ENCODE data around the gene SAFB2. TPM values are rescaled to one million over a fixed set of nuclear protein-coding genes. Genes with fewer than 3 reads are reported as not detected.

SAFB2 gene
- total and polyA plus RNA-seq, 2 donors (not counting 1 experiment from before 2014, with no cell fraction given): 76.5 to 242 TPM

- WGBS (ENCODE audit: insufficient coverage): 96% methylated on average over 10 of the region's 18 CpGs
- Histone ChIP-seq H3K9me3 (ENCODE audit: control extremely low read depth in 1 of 3, control insufficient read depth in 2 of 3, insufficient read depth in 1 of 3, low read length in 2 of 3) (no peaks in the 10 kb centered on the region), H4K20me1 (ENCODE audit: control insufficient read depth, insufficient read depth, low read length, poor library complexity, severe bottlenecking) (peaks cover 69% of the 10 kb centered on the region), H2AFZ (ENCODE audit: insufficient read depth, low read depth, low read length, poor library complexity, severe bottlenecking) (no peak overlapping the region), H3K4me2 (replicated peaks; ENCODE audit: low read depth, low read length, poor library complexity, severe bottlenecking) (no peak overlapping the region), H3K4me1 (ENCODE audit: control insufficient read depth in 2 of 2, insufficient read depth in 2 of 2, low read length in 2 of 2) (no peaks in the 10 kb centered on the region), H3K4me3 (ENCODE audit: control extremely low read depth in 1 of 5, extremely low read depth in 1 of 5, insufficient read depth in 1 of 5, low read depth in 2 of 5, low read length in 4 of 5) (no peak overlapping the region), H3K27me3 (replicated peaks in 1 of 4; ENCODE audit: control extremely low read depth in 1 of 4, control insufficient read depth in 3 of 4, insufficient read depth in 4 of 4, low read length in 3 of 4) (no peaks in the 10 kb centered on the region), H3K27ac (ENCODE audit: low read length in 2 of 2) (no peak overlapping the region), H3K79me2 (ENCODE audit: control insufficient read depth, insufficient read depth, low read length) (peaks cover 30% of the 10 kb centered on the region), H3K9ac (ENCODE audit: low read length) (no peak overlapping the region), H3K36me3 (replicated peaks in 1 of 2; ENCODE audit: control extremely low read depth in 1 of 2, control insufficient read depth in 1 of 2, extremely low read depth in 1 of 2, insufficient read depth in 2 of 2, low read length in 1 of 2) (peaks cover 7 to 95% of the 10 kb centered on the region in 2 experiments)
- H3K9me3 Mint-ChIP-seq (ENCODE audit: insufficient read depth): no peaks in the 10 kb centered on the region
- H3K27ac Mint-ChIP-seq: no peak overlapping the region
- H3K4me1 Mint-ChIP-seq: no peaks in the 10 kb centered on the region
- intact Hi-C loops (cut with micrococcal nuclease): no loop called here
- no peak overlapping the region for H3K4me3 Mint-ChIP-seq
- ChIA-PET CTCF (no interaction called here), POLR2A (no interaction called here)
- ATAC-seq (ENCODE audit: low read depth) (no peak), DNase-seq (no peak)
- TF ChIP-seq EZH2 (IDR thresholded peaks at IDR 0.05; ENCODE audit: borderline replicate concordance, insufficient read depth, low read depth, low read length, poor library complexity, severe bottlenecking) (no peak), CTCF (IDR thresholded peaks at IDR 0.05) (no peak)
- no peaks in the 10 kb centered on the region for H3K27me3 Mint-ChIP-seq
Measured at GRCh38 chr19:5595129-5595528, 27.4 kb downstream of the SAFB2 start.

- Histone ChIP-seq H3K27me3 (replicated peaks in 1 of 4; ENCODE audit: control extremely low read depth in 1 of 4, control insufficient read depth in 3 of 4, insufficient read depth in 4 of 4, low read length in 3 of 4) (no peaks in the 10 kb centered on the region), H3K4me2 (replicated peaks; ENCODE audit: low read depth, low read length, poor library complexity, severe bottlenecking) (no peak overlapping the region), H3K79me2 (ENCODE audit: control insufficient read depth, insufficient read depth, low read length) (peaks cover 26% of the 10 kb centered on the region), H3K36me3 (replicated peaks in 1 of 2; ENCODE audit: control extremely low read depth in 1 of 2, control insufficient read depth in 1 of 2, extremely low read depth in 1 of 2, insufficient read depth in 2 of 2, low read length in 1 of 2) (peaks cover 7 to 95% of the 10 kb centered on the region in 2 experiments), H3K4me3 (ENCODE audit: control extremely low read depth in 1 of 5, extremely low read depth in 1 of 5, insufficient read depth in 1 of 5, low read depth in 2 of 5, low read length in 4 of 5) (no peak overlapping the region), H2AFZ (ENCODE audit: insufficient read depth, low read depth, low read length, poor library complexity, severe bottlenecking) (no peak overlapping the region), H4K20me1 (ENCODE audit: control insufficient read depth, insufficient read depth, low read length, poor library complexity, severe bottlenecking) (peaks cover 70% of the 10 kb centered on the region), H3K27ac (ENCODE audit: low read length in 2 of 2) (no peak overlapping the region), H3K4me1 (ENCODE audit: control insufficient read depth in 2 of 2, insufficient read depth in 2 of 2, low read length in 2 of 2) (no peaks in the 10 kb centered on the region), H3K9me3 (ENCODE audit: control extremely low read depth in 1 of 3, control insufficient read depth in 2 of 3, insufficient read depth in 1 of 3, low read length in 2 of 3) (no peaks in the 10 kb centered on the region), H3K9ac (ENCODE audit: low read length) (no peak overlapping the region)
- ATAC-seq (ENCODE audit: low read depth) (no peak), DNase-seq (no peak)
- 95% methylated on average over 5 of the region's 7 CpGs for WGBS (ENCODE audit: insufficient coverage)
- H3K4me3 Mint-ChIP-seq: no peak overlapping the region
- ChIA-PET CTCF (no interaction called here), POLR2A (no interaction called here)
- H3K4me1 Mint-ChIP-seq: no peaks in the 10 kb centered on the region
- H3K27ac Mint-ChIP-seq: no peak overlapping the region
- intact Hi-C loops (cut with micrococcal nuclease): no loop called here
- TF ChIP-seq EZH2 (IDR thresholded peaks at IDR 0.05; ENCODE audit: borderline replicate concordance, insufficient read depth, low read depth, low read length, poor library complexity, severe bottlenecking) (no peak), CTCF (IDR thresholded peaks at IDR 0.05) (no peak)
- no peaks in the 10 kb centered on the region for H3K9me3 Mint-ChIP-seq (ENCODE audit: insufficient read depth)
- no peaks in the 10 kb centered on the region for H3K27me3 Mint-ChIP-seq
Measured at GRCh38 chr19:5594521-5594950, 28.0 kb downstream of the SAFB2 start.

All from B cell (primary cell).